Rectal smooth muscle tissue (tissue), 1 donor: ENCODE measurements around the gene DENND6B.

Experiments
- H3K27ac ChIP-seq: one replicate; pipeline ENCODE4 v1.7.0; 2013; ENCODE audit warnings: low read depth, low read length, inconsistent platforms
- H3K27me3 ChIP-seq: one replicate; pipeline ENCODE4 v1.7.0; 2013; ENCODE audit warnings: low read length; ENCODE audit not compliant: control insufficient read depth, insufficient read depth
- H3K36me3 ChIP-seq: one replicate; pipeline ENCODE4 v1.7.0; 2013; ENCODE audit warnings: low read length; ENCODE audit not compliant: control insufficient read depth, insufficient read depth
- H3K4me1 ChIP-seq: one replicate; pipeline ENCODE4 v1.7.0; 2013; ENCODE audit warnings: low read length; ENCODE audit not compliant: control insufficient read depth, insufficient read depth
- H3K4me3 ChIP-seq: one replicate; pipeline ENCODE4 v1.7.0; 2013; ENCODE audit warnings: low read length
- H3K9ac ChIP-seq: one replicate; pipeline ENCODE4 v1.7.0; 2013; ENCODE audit warnings: low read length

The DENND6B gene

DNA sequence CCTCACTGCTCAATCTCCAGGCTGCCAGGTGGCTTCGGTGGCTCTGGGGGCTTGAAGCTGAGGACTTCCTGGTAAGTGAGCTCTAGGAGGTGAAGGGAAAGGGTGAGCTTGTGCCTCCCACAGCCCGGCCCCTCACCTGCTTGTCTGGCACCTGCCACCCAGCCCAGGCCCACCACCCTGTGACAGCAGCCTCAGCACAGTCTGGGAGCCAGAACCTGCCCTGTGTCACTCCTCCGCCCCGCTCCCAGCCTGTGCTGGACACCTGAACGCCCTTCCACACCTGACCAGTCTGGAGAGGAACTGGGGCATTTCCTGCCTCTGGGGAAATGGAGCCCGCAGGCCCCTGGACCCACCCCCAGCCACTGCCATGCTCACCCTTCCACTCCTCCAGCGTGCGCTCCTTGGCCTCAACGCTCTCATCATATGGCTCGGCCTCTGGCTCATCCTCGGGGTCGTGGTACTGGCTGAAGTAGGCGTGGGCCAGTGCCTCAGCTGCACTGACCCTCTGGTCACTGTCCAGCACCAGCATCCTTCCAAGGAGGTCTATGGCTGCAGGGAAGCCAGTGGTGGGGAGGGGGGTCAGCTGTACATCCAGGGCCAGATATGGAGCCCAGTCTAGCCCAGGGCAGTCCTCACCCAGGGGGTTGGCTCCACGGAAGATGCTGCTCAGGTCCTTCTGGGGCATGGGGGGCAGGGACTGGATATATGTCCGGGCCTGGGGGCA is 61.7 kb downstream of the DENND6B start:
- Histone ChIP-seq H3K27me3 (peaks cover 27% of the 10 kb centered on the region), H3K36me3 (no peaks in the 10 kb centered on the region), H3K27ac (no peak overlapping the region), H3K4me1 (peaks cover 2% of the 10 kb centered on the region), H3K4me3 (no peak overlapping the region), H3K9ac (no peak overlapping the region)

DNA sequence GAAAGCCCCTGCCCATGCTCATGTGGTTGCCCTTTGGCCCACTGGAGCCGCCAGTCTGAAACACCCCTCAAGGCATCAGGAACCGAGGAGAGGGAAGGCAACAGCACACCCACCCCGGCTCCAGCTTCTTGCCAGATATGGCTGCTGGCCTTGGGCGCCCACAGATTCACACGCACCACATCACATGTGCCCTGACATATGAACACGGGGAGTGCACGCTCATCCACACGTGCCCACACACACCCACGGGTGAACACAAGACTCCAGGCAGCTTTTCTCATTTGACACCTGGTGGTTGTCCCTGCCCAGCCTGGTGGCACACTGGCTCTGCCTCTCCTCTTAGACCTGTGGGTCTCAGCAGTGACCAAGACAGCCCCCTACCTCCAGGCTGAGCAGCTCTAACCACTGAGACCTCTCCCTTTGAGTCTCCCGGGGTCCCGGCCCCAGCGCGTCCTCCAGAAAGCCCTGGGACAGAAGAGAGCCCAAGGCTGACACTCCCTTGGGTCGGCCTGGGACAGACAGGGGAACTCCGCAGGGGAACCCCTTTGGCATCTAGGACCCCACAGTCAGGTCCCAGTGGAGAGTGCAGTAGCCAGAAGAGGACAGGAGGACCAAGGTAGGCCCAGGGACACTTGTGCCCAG is 62.6 kb downstream of the DENND6B start:
- H3K27ac ChIP-seq: no peak overlapping the region
- H3K4me3 ChIP-seq: no peak overlapping the region
- H3K27me3 ChIP-seq: peaks cover 29% of the 10 kb centered on the region
- H3K4me1 ChIP-seq: peaks cover 2% of the 10 kb centered on the region
- H3K36me3 ChIP-seq: no peaks in the 10 kb centered on the region
- H3K9ac ChIP-seq: no peak overlapping the region

DNA sequence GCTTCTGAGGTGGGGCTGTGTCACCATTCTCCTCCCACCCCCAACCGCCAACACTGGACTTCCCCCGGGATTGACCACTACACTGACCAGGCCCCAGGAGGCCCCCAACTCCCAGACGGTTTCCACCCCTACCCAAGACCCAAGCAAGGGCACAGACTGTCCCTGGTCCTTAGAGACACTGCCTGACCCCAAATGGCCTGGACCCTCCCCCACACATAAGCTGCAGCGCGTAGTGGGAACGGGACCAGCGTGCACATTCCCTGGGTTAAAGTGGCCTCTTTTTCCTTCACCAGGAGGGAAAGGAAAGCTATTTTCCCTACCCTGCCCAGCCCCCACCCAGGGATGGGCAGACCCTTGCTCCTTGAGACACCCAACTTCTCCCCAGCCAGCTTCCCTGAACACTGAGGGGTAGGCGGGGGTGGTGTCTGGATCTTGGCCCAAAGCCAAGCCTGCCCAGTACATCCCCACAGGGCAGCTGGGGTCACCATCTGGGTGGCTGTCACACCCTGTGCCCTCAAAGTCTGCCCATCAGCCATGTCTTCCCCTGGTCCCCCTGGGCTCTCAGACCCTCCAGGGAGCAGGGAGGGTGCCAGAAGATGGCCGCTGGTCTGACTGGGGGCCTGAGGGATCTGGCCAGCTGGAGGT is 63.7 kb downstream of the DENND6B start:
- Histone ChIP-seq H3K27me3 (peaks cover 29% of the 10 kb centered on the region), H3K4me1 (peaks cover 2% of the 10 kb centered on the region), H3K4me3 (no peak overlapping the region), H3K9ac (no peak overlapping the region), H3K36me3 (no peaks in the 10 kb centered on the region), H3K27ac (no peak overlapping the region)

DNA sequence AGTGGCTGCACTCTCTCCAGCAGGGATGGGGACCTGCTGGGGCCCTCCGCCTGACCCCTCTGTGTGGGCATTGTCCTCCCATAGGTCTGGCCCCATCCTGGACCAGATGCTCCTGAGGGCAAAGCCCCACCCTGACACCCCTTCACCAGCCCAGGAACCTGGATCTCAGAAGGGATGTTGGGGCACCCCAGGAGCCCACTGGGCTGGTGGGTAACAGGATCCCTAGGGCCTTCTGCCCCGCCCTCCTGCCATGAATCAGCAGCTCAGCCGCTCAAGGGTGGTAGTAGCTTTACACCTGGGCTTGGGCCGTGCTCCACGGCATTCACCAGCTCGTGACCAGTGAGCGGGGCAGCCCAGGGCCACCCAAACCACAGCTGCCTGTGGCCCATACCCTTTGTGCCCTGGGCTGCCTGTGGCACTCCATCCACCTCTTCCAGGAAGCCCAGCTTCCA is 64.3 kb downstream of the DENND6B start:
- Histone ChIP-seq H3K27me3 (peaks cover 29% of the 10 kb centered on the region), H3K27ac (no peak overlapping the region), H3K9ac (no peak overlapping the region), H3K4me1 (peaks cover 2% of the 10 kb centered on the region), H3K36me3 (no peaks in the 10 kb centered on the region), H3K4me3 (no peak overlapping the region)

DNA sequence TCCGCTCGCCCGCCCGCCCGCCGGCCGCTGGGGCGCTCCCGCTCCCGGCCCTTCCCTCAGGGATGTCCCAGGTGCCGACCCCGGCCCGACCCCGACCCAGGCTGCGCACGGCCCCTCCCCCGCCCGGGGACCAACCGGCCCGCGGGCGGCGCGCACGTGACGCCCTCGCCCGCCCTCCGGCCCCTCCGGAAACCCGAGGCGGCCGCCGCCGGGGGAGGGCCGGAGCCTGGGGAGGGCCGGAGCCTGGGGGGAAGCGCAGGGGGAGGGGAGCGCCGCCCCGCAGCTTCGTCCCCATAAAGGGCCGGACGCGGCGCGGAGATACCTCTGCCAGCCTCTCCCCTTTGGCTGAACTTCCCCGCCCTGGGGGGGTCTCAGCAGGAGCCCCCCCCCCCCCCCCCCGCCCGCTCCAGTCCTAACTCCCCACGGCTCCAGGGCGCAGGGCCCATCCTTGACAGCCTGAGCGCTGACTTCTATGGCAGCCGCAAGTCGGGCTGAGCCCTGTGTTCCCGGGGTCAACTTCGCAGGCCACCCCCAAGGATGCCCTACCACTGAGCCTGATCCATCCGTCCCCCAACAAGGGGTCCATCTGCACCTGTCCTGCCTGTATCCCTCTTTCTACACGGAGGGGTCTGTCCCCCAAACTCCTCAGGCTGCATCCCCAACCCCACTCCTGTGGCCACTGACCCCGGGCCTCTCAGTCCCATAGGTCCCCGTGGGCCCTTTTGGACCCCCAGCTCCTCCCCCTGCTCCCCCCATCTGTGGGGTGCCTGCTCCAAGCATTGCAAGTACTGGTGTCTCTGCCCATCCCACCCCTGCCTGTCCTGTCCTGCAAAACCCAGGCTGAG is 65.0 kb downstream of the DENND6B start, which contains the start of gene MAPK12:
Gene MAPK12 (minus strand): TSS at position 69 of the 845 bp plus-strand sequence. CDS start 174 bp downstream, outside the sequence.
- peaks cover under 1% of the 10 kb centered on the region for H3K4me1 ChIP-seq
- H3K9ac ChIP-seq: no peak within 1 kb of the TSS
- H3K27ac ChIP-seq: no peak within 1 kb of the TSS
- no peaks in the 10 kb centered on the region for H3K36me3 ChIP-seq
- peak within 1 kb of the TSS; percentile 32 for H3K4me3 ChIP-seq
- H3K27me3 ChIP-seq: peaks cover 29% of the 10 kb centered on the region

DNA sequence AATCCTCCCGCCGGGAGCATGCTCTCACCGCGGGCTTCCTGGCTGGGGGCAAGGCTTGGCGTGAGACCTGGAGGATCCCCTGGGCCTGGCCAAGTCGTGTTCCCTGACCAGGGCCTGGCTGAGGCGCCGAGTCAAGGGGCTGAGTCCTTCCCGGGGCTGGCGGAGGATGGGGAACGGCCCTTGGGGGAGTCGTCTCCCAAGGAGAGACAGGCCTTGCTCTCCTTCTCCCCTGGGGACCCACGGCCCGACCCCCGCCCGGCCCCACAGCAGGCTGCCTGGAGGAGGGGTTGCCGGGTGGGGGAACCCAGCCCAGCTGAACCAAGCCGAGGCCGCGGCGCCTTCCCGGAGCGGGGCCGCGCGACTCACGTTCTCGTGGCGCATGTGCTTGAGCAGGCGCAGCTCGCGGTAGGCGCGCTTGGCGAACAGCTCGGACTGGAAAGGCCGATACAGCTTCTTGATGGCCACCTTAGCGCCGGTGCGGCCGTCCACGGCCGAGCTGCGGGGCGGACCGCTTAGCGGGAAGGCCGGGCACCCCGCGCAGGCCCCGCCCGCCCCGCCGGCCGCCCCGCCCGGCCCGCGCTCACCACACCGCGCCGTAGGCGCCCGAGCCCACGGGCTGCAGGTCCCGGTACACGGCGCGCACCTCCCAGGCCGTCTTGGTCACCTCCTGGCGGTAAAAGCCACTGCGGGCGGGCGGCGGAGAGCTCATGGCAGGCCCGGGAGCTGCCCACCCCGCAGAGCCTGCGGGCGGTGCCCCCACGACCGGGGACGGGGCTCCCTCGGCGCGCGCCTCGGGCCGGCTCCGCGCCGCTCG is 65.8 kb downstream of the DENND6B start:
- Histone ChIP-seq H3K27ac (no peak overlapping the region), H3K4me3 (peak overlapping the region; percentile 32), H3K9ac (no peak overlapping the region), H3K36me3 (no peaks in the 10 kb centered on the region), H3K4me1 (no peaks in the 10 kb centered on the region), H3K27me3 (peaks cover 31% of the 10 kb centered on the region)

DNA sequence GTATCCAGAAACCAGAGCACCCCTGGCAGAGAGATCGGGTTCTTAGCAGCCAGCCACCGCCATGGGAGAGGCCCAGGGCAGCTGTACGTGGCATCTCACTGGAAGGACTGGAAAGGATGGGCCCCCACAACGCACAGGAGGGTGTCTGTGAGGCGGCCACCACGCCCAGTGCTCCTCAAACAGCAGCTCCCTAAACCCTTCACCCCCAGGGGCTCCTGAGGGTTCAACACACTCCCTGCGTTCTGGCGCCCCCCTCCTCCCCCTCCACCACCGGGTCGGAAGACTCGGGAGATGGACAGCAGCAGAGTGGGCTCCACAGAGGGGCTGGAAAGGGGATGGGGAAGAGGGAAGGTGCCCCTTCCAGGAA is 66.4 kb downstream of the DENND6B start:
- H3K36me3 ChIP-seq: no peaks in the 10 kb centered on the region
- no peak overlapping the region for H3K9ac ChIP-seq
- no peaks in the 10 kb centered on the region for H3K4me1 ChIP-seq
- no peak overlapping the region for H3K27ac ChIP-seq
- peaks cover 31% of the 10 kb centered on the region for H3K27me3 ChIP-seq
- H3K4me3 ChIP-seq: peak overlapping the region; percentile 32

DNA sequence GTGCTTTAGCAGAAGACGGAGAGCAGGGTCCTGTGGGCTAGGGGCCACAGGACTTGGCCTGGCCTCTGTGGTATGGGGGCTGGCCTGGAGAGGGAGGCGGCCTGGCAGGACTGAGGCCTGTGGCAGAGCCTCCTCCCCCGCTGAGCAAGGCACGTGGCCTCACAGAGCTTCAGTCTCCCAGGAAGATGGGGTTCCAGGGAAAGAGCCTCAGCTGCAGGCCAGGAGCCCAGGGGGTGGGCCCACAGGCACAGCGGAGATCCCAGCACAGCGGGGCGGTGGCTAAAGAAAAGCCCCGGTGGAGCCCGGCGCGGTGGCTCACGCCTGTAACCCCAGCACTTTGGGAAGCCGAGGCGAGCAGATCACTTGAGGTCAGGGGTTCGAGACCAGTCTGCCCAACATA is 67.5 kb downstream of the DENND6B start:
- Histone ChIP-seq H3K27me3 (peaks cover 27% of the 10 kb centered on the region), H3K4me3 (no peak overlapping the region), H3K4me1 (no peaks in the 10 kb centered on the region), H3K36me3 (no peaks in the 10 kb centered on the region), H3K9ac (no peak overlapping the region), H3K27ac (no peak overlapping the region)
